GM18870 (cell line): ENCODE results near the gene TEAD4.
"Not testable (repeated sequence)": the region's sequence is repeated elsewhere in the genome, so short reads cannot be mapped to it uniquely, and the experiment has no call there.

ENCODE experiments used
- ATAC-seq: cut with Tn5 transposase; IDR thresholded peaks from one replicate; pipeline ENCODE4 v1.9.1; 2021; ENCODE audit warnings: moderate library complexity; ENCODE audit not compliant: unreplicated experiment

TEAD4 gene

GRCh38 chr12:3045494-3045893, 86.3 kb downstream of the TEAD4 start:
- ATAC-seq, result no peak

DNA sequence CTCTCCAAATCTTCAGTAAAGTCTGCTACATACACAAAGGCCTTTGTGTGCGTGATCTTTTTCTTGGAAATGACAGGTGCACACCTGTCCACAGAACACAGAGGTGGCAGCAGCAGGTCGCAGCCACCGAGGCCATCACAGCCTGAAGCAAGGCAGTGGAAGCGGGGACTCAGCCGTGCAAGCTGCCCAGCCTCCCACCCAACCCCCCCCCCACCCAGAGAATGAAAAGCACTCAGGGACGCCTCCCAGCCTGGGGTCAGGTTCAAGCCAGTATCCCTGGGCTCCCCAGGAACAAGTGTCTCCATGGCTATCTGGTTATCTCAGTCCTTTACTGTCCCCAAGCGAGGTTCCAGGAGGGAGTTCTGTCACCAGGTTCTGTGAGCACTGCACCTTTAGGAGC, 86.8 kb downstream of the TEAD4 start:
- ATAC-seq, result no peak

DNA sequence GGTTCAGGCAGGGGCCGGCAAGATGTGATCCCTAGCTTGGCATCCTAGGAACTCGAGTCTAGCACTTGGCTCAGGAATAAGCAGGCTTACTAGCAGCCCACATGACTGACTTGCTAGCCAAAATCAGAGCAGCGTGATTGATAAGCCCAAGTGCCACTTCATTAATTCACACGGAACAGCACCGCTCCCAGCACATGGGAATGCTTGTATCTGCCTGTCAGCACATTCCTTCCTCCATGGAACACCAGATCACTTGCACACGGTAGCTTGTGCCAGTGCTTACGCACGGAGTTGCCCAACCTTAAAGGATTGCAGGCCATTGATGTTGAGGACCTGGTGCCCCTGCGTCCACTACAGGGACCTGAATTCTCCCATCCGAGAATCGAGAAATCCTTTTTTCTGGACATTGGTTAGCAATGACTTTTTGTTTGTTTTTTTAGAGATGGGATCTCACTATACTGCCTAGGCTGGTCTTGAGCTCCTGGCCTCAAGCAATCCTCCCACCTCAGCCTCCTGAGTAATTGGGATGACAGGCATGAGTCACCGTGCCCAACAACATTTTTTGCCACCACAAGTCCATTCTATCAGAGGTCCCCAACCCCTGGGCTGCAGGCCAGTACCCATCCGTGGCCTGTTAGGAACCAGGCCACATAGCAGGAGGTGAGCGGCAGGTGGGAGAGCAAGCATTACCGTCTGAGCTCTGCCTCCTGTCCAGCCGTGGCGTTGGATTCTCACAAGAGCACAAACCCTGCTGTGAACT, 87.4 kb downstream of the TEAD4 start:
- no peak for ATAC-seq

DNA sequence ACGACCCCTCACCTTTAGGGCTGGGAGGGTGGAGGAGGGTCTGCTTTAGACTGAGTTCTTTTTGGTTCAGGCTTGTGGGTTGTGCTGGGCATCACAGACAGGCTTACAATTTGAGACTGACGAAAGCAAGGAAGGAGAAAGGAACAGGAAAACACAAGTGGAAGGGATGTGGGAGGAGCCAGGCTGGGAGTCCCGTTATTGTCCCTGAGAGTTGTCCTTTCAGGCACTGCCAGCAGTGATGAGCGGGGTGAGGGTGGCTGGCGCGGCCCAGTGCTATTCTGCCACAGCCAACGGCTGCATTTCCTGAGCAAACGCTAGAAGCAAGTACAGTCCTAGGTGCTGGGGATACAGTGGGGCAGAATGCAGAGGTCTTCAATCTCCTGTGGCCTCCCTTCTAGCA, 88.8 kb downstream of the TEAD4 start:
- ATAC-seq, result no peak

DNA sequence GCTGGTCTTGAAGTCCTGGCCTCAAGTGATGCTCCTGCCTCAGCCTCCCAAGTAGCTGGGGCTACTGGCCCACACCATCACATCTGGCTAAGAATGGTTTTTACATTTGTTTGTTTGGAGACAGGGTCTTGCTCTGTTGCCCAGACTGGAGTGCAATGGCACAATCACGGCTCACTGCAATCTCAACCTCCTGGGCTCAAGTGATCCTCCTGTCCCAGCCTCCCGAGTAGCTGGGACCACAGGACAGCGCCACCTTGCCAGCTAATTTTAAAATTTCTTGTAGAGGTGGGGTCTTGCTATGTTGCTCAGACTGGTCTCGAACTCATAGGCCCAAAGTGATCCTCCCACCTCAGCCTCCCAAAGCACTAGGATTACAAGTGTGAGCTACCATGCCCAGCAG, 89.3 kb downstream of the TEAD4 start:
- no peak for ATAC-seq

DNA sequence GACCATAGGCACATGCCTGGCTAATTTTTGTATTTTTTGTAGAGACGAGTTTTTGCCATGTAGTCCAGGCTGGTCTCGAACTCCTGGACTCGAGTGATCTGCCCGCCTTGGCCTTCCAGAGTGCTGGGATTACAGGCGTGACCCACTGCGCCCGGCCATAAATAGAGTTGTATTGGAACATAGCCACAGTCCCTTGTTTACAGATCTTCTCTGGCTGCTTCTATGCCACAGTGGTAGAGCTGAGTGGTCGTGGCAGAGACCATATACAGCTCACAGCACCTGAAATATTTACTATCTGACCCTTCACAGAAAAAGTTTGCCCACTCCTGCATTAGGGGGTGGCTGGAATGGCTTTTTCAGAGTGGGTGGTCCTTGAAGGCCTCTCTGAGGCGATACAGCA, 90.0 kb downstream of the TEAD4 start:
- ATAC-seq, result no peak

DNA sequence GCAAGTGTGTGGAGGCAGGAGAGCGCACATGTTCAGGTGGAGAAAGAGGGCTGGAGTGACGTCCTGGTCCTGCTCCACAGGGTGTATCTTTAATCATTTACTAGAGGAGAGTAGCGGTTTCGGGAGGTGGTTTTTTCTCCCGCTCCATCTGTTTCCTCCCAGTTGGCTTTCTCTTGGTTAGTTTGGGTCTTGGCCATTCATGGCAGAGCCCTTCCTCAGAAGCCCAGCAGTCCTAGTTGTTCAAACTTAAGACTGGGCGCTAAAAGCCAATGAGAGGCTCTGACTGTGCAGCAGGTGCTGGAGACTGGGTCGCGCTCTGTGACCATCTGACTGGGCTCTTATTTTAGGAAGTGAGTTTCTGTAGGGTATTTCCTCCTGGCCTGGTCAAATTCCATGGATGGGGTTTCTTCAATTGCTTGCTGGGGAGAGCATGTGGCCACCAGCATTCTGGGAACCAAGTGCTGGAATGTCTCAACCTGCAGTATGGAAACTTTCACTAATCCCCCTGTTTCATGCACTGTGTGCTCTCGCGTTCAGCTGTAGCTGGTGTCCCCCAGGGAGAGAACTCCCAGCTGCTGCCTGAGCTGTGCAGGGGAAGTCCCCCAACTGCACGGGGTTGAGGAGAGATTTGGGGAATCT, 90.5 kb downstream of the TEAD4 start:
- no peak for ATAC-seq

- ATAC-seq, result no peak
Observed at GRCh38 chr12:3054374-3054773, 95.2 kb downstream of the TEAD4 start.

DNA sequence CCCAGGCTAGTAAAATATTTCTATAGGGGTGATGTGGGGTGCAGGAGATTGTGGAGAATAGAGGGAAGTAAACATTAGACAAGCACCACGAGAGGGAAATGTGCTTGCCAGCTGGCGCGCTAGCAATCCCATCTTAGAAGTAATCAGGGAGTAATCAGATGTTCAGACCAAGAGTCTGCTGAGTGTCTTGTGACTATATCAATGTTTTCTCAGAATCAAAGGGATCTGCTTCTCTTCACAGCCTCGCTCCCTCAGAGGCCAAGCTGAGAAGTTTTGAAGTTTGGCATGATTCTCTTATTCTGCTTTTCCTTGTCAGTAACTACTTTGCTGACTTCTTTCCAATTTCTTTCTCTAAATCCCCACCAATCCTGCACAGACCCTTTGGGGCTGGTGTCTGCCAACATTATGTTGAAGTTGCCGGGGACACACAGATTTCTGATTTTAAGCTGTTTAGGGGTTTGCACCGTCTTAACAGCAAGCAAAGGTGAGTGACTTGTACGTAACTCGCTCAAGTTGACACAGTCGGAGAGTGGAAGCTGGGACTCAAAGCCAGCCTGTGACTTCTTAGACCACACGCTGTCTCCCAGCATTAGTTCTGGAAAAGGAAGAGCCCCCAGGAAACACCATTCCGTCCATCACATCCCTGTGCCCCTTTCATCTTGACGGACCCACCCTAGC, 96.0 kb downstream of the TEAD4 start:
- ATAC-seq, result no peak

- ATAC-seq, result no peak
Observed at GRCh38 chr12:3055704-3056467, 96.7 kb downstream of the TEAD4 start.

- no peak for ATAC-seq
Observed at GRCh38 chr12:3061059-3061458, 101.9 kb downstream of the TEAD4 start.

DNA sequence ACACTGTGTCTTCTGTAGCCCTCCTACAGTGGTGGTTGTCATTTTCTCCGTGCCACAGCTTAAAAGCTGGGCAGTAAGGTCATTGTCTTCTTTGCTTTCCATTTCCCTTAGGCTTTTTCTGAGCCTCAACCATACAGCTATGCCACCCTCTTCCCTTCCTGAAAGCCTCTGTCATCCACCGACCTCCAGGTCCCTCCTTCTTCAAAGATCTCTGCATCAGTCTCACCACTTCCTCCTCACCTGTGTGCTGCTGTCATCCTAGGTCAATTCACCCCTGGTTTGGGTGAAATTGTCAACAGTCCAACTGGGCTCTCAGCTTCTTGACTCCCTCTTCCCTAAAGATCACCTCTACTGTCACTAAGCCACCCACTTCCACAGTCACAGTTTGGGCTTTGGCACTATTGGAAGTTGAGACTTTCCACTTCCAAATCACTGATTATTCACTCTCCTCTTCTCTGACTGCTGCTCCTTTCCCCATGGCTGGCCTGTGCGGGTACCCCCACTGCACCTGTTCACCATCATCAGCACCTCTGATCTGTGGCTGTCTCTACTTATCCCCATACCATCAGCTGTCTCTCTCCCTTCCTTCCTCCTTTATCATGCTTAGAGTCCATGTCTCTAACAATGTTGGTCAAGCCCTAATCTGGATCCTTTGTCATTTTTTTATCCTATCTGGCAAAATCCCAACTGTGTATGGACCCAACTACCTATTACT, 102.5 kb downstream of the TEAD4 start:
- no peak for ATAC-seq

DNA sequence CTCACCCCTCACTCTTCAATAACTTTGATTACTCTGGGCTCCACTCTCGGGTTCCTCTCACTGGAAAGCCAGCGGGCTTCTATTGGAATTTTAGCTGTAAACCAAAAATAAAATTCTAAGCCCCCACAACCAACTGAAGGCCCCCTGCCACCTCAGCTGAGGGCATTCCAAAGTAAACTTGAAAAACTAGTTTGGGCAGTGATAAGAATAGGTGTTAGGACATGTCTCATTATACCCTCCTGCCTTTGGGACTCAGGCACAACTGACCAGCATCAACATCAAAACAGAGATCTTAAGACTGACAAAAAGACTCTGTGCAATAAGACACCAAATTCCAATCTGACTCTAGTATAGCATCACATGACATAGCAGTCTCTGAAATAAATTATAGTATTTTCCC, 106.1 kb downstream of the TEAD4 start:
- no peak for ATAC-seq

- ATAC-seq, result not testable (repeated sequence)
Observed at GRCh38 chr12:3065846-3066245, 106.6 kb downstream of the TEAD4 start.

- no peak for ATAC-seq
Observed at GRCh38 chr12:3069714-3070113, 110.5 kb downstream of the TEAD4 start.

- ATAC-seq, result no peak
Observed at GRCh38 chr12:3071107-3071506, 111.9 kb downstream of the TEAD4 start.

DNA sequence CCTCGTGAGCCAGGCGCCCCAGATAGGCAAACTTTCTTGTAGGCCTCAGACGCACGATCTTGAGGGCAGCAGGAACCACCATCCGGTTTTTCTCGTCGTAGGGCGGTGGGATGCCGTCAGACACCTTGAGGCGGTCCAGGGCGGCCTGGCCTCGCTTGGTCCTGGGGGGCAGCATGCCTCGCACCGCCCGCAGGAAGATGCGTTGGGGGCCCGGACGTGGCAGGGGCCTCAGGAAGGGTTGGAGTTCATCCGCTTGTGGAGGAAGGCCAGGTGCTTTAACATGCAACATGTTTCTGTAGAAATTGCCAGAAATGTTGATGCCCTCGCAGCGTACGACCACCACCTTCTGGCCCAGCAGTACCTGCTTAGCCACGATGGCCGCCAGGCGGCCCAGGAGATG, 112.5 kb downstream of the TEAD4 start:
- no peak for ATAC-seq

DNA sequence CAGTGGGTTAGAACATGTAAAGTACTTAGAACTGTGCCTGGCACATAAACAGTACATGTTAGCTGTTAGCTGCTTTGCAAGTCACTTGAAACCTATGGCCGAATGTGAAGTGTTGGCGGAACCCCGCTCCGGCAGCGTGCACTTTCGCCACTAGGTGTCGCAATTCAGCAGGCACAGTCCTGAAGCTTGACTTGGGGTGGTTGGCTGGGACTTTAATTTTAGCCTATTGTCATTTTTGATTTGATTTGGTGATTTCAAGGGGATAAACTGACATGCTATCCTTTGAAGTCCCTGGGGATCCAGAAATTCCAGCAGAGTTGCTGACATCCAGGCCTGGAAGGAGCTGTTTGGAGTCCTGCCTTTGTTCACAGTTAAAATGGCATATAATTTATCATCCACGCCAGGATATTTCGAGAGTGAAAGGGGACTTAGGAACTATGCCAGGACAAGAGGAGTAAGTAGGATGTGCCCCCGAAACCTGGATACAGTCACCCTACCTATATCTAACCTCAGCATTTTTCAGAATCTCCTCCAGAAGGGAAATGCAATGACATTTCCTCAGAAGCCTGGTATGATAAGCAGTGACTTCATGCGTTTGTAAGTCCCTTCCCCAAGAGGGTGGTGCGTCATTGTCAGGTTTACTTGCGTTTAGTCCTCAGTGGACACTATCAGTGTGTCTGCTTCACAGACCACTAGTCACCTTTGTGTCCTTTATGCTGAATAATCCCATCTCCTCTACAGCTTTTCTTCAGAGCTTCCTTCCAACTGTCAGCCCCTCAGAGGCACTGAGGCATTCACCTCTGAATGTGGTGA, 114.4 kb downstream of the TEAD4 start:
- no peak for ATAC-seq

- ATAC-seq, result no peak
Observed at GRCh38 chr12:3075315-3075714, 116.1 kb downstream of the TEAD4 start.
